NCI-H2171 (cell line): ENCODE results near the gene LBHD2.
A peak's percentile ranks its signal among the peaks of the same experiment; 100 is the strongest.
"Not testable (repeated sequence)": the region's sequence is repeated elsewhere in the genome, so short reads cannot be mapped to it uniquely, and the experiment has no call there.

ENCODE experiments used
- DNase-seq: peaks from one replicate; lab custom pipeline; 2025; lab: John Stamatoyannopoulos, UW

Gene LBHD2

DNA sequence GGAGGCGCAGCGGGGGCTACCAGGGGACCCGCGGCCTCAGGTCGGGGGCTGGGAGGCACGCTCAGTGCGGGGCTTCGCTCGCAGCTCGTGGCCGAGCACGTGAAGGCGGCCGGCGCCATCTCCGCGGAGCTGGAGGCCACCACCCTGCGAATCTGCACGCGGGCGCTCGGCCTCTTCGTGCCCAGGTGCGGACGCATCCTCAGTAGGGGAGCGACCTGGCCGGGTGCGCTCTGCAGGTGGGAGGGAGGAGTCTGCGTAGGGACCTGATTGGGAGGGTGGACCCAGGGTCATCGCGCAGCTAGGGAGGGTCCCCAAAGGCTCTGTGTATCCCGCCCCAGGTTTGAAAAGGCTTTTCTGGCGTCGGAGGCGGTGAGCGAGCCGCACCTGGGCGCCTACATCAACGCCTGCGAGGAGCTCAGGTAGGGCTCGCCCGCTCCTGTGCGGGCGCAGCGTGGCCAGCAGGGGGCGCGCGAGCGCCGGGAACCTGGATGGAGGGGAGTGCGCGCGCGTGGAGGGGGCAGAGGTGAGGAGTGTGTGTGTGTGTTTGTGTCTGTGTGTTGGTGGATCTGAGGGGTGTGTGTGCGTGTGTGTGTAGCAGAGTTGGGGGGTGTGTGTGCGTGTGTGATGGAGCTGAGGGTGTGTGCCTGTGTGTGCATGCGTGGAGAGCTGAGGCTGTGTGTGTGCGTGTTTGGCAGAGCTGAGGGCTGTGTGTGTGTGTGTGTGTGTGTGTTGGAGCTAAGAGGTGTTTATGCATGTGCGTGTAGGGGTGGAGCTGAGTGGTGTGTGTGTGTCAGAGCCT lies 20.8 kb downstream of the LBHD2 start:
- DNase-seq, result peak; percentile 65

DNA sequence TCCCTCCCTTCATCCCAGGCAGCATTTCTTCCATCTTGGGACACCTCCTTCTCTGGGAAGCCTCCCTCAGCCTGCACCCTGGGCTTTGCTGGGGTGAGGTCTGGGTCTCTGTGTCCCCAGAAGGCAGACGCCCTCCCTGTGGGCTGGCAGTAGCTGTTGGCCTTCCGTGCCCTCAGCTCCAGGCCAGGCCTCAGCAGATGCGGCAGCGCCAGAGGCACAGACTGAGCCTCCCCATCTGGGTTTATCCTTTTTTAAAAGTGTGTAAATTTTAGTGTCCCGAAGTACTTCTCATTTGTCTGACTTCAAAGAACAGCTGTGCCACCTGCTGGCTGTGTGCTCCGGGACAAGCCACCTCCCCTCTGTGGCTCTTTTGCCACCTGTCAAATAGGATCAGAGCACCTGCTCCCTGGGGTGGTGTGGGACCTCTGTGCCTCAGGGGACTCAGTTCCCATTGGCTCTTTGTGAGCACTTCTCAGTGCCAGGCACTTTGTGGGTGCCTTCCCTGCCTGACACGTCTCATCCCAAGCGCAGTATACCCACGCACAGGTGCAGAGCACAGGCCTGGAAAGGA lies 21.7 kb downstream of the LBHD2 start:
- peak; percentile 86 for DNase-seq

DNA sequence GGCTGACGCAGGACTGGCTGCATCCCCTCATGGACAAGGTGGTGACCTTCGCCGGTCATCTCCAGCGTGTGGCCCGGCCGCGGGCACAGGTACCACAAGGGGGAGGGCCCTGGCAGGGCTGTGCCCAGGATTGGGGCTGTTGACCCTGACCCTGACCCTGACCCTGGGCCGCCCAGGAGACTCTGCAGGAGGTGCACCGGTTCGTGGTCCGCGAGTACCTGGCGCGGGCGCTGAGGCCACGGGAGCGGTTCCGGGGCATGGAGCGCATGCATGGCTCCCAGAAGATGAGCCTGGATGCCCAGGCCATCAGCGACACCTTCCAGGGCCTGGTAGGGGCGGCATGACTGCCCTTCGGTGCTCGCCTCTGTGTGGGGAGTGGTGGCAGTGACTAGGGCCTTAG lies 23.4 kb downstream of the LBHD2 start:
- no peak for DNase-seq

DNA sequence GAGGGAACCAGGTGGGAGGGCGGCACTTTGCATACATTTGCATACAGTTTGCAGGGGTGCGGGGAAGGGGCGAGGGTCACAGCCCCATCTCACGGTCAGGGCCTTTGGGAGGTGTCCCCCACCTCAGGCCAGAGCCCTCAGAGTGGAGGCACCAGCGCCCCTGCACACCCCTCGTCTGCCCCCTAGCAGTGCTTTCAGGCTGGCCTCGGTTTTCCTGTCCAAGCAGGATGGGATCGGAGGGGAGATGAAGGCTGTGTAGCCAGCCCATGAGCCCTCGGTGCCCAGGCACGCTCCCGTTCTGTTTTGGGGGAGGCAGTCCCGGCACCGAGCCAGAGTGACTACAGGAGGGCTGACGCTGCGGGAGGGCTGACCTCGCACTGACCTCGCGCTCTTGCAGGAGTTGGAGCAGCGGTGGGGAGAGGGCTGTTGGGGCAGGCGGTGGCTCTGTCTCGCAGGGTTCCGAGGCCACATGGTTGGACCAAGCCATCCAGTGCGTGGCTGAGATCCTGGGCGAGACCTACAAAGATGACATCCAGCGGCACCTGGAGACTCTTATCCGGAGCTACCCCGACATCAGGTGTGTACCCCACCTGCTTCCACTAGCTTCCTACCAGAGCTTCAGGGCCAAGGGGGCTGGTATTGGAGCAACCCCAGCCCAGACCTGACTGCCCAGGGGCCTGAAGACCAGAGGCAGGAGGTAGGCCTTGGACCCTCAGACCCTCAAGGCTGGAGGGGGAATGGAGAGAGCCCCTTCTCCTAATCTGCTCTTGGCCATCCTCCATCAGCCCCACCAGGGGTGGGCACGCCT lies 24.1 kb downstream of the LBHD2 start:
- peak; percentile 37 for DNase-seq

DNA sequence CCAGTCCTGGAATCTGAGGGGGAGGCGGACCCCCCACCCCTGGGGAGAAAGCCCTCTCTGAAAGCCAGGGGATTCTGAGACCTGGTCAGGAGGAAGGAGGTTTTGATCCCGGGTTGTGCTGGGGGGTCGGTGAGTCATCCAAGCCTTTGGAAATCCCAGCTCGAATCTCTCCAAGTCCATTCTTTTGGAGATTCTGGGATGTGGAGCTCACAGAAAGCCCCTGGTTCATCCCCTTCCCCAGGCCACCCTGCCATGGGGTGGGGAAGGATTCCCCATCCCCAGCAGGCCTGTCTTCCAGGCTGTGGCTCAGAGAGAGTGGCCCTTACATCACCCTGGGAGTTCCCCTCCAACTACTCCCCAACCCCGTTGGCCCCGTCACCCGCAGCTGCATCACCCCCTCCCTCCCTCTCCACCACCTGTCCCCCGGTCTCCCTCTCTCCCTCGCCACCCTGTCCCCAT lies 24.8 kb downstream of the LBHD2 start:
- DNase-seq, result peak; percentile 77

DNA sequence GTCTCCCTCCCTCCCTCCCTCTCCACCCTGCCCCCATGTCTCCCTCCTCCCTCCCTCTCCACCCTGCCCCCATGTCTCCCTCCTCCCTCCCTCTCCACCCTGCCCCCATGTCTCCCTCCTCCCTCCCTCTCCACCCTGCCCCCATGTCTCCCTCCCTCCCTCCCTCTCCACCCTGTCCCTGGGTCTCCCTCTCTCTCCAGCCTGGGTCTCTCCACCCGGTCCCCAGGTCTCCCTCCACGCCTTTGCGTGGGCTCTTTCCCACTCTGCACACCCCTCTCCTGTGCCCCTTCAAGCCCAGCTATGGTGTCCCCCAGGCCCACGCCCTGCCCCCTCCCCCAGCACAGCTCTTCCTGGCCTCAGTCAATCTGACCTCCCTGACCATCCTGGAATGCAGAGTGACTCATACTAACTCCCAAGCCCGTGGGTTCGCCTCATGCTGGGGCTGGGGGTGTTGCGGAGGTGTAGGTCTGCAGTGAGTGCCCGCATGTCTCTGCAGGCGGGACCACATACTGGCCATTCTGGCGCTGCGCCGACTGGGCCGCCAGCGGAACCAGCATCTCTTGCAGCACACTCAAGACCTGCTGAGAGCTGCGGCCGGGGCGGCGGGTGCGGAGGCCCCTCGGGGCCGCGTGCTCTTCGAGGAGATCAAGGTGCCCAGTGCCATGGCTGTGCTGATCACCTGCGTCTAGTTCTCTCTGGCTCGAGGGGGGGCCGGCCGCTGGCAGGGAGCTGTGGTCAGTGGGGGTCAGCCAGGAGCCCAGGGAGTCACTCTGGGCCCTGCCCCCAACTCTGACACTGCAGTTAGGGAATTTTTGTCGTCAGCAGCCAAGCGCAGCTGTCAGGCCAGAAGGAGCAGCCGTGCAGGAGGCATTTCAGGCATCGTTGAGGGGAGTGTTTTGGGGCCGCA lies 25.8 kb downstream of the LBHD2 start:
- DNase-seq, result peak; percentile 14

DNA sequence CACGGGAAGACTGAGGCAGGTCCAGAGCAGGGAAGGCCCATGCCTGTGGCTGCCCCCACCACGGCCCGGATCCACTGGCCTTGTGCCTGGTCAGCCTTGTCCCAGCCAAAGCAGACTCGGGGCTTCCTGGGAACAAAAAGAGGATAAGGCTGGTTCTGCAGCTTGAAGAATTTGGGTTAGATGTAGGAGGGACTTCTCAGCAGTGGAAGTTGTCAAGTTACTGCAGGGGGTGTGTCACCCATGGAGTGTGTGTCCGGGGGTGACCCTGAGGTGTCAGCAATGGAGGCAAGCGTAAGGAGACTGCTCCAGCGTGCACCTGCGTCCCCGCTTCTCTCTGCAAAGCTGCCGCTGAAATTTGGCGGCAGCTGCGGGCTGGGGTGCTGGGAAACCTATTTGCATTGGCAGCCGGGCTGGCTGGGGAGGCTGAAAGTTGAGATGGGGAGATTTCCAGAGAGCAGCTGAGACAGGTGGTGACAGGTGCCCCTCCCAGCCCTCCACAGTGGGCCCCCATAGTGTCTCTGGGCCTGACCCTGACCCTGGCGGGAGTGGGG lies 26.7 kb downstream of the LBHD2 start:
- DNase-seq, result peak; percentile 79

DNA sequence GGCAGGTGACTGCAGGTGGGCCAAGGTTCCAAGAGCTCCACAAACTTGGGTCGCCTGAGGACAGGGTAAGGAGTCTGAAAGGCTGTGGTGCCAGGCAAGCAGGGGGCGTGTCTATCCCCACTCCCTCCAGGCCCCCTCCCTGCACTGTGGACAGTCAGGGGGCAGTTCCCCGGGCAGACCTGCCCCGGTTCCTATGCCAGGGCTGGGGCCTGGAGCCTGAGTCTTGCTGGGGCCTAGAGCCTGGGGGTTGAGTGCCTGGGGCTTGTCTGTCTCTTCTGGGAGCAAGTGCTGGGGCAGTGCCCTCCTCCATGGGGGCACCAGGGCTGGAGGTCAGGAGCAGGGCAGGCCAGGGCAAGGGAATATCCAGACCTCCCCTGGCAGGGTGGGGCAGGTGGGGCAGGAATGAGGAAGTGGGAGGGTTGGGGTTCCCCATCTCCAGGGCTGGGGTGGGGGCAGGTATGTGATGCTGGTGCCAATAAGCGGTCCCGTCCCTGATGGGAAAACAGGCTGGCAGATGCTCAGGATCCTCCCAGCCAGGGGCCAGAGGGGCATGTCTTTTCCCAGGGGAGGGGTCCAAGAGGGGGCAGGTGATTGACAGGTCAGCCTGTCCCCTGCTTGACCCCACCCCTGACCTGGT lies 27.3 kb downstream of the LBHD2 start:
- DNase-seq, result no peak

DNA sequence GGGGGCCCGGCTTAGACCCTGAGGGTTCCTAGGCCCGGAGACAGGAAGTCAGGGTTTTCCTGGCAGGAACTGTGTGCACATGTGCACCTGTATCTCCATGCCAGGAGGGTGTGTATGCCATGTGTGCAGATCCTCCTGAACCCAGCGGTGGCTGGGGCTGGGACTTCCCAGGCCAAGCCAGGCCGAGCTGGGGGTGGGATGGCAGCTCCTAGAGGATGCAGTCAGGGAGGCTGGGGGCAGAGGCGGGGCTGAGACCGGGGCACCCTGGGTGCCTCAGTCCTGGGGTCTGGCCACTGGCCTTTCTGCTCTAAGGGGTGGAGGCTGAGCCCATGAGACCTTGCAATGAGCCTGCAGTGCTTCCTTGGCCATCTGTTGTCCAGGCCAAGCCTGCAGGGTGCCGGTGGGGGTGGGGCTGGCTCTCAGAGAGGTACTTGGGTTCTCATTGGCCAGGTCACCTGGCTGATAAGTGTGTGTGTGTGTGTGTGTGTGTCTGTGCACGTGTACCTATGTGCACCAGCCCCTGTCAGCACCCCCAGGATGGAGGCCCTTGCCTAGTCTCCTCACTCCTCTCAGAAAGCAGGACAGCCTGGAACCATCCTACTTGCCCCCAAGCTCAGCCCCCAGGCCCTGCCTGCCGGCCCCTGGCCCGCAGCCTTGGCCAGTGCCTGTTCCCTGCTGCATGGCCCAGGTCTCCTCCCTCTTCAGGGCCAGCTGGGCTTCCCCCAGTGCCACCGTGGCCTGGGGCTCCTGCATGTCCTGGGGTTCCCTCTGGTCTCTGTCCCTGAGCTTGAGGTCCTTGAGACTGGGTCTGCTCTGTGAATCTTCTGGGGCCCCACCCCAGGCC lies 28.6 kb downstream of the LBHD2 start:
- DNase-seq, result no peak

DNA sequence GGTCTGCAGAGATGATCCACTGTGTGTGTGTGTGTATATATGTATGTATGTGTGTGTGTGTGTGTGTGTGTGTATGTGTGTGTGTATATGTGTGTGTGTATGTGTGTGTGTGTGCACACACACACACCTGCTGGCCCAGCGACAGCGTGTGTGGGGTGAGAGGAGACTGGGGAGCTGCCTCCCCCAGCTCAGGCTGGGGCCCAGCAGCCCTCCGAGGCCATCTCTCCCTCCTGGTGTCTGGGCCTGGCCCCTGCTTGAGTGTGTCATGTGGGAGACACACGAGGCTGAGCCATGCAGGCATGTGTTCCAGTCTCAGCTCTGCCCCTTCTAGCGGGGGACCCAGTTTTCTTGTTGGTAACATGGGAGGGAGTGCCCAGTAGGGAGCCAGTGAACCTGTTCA lies 29.3 kb downstream of the LBHD2 start:
- DNase-seq, result no peak

DNA sequence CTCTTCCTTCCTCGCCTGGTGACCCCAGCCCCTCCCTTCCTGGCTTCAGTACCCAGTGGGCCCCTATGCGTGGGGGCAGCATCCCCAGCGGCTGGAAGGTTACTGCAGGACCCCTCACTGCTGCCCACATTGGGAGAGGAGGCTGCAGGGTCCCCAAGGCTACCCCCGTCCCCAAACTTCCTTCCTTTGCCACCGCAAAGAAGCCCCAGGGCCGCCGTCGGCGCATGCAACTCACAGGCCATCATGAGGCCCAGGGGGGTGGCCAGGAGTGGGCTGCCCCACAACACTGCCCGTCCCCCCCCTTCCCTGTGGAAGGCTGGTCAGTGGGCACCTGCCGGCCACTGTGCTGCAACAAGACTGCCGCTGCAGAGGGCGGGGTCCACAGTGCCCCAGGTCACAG lies 29.8 kb downstream of the LBHD2 start:
- no peak for DNase-seq

DNA sequence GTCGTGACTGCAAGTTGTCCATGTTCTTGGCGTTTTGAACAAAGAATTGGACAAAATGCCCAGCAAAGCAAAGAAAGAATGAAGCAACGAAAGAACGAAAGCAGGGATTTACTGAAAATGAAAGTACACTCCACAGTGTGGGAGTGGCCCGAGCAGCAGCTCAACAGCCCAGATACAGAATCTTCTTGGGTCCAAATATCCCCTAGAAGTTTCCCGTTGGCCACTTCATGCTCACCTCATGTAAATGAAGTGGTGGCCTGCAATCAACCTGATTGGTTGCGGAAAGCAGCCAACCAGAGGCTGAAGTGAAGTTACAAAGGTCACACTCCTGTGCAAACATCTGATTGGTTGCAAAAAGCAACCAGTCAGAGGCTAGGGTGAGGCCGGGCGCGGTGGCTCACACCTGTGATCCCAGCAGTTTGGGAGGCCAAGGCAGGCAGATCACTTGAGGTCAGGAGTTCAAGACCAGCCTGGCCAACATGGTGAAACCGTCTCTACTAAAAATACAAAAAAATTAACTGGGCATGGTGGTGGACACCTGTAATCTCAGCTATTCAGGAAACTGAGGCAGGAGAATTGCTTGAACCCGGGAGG lies 31.2 kb downstream of the LBHD2 start:
- DNase-seq, result not testable (repeated sequence)

DNA sequence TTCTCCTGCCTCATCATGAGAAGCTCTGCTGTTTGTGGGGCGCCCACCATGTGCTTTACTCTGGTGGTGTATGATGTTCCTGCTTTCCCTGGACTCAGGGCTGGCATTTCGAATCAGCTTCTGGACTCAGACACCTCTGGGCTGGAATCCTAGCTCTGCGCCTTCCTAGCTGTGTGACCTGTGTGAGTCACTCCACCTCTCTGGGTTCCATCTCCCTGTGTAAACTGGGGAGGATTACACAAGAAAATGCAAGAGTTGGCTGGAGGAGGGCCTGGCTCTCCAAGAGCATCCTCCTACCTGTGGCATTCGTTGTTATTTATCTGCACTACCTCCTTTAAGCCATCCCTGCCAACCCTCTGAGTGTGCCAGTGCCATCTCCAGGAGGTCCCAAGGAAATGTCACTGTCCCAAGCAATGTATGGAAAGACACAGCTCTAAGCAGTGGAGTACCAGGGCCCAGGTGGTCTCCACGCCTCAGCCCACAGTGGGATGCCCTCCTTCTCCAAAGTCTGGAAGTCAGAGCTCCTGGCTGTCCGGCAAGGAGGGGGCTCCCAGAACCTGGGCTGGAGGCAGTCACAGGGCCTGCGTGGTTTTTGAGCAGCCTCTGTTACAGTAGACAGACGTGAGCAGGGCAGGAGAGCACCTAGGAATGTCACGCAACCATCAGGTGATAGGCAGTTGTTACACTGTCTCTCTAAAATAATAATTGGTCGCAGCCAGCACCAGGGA lies 32.0 kb downstream of the LBHD2 start:
- no peak for DNase-seq

DNA sequence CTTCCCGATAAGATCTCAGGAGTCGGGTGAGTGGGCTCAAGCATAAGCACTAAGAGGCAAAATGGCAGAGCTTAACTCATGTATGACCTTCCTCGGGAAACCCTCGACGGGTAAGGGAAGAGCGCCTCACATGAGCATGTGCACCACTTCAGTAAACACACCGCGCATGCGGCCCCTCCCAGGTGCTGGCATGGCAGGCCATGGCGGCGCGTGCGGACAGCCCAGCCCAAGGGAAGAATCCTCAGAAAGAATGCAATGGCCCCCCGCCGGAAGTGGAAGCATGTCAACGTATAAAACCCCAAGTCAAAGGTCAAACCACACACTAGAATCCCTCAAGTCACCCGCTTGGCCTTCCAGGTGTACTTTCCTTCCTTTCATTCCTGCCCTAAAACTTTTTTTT lies 32.6 kb downstream of the LBHD2 start:
- no peak for DNase-seq

DNA sequence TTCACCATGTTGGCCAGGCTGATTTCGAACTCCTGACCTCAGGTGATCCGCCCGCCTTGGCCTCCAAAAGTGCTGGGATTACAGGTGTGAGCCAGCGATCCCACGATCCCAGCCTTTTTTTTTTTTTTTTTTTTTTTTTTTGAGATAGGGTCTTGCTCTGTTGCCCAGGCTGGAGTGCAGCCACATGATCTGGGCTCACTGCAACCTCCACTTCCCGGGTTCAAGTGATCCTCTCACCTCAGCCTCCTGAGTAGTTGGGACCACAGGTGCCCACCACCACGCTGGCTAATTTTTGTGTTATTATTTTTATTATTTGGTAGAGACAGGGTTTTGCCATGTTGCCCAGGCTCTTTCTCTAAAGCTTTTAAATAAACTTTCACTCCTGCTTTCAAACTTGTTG lies 33.5 kb downstream of the LBHD2 start:
- not testable (repeated sequence) for DNase-seq

DNA sequence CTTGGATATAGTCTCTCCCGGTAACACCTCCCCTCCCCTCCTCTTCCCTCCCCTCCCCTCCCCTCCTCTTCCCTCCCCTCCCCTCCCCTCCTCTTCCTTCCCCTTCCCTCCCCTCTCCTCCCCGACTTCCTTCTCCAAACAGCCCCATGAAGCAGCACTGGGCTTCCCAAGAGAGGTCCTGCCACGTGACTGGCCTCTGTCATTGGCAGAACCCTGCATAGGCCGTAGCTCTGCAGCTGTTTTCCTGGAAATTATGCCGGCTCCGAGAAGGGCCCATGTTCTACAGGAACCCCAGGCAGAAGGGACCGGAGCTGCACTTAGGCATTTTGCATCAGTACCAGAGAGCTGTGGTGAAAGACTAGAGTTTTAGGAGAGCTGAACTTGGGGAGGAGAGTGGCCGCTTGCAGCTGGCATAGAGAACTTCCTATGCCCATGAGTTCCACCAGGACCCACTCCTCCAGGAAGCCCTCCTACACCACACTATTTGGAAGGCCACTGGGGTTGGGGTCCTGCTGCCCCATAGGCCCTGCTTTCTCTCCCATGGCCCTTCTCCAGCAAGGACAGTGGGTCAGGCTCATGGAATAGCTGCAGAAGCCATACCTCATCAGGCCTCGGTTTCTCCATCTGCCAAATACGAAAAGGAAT lies 34.1 kb downstream of the LBHD2 start:
- no peak for DNase-seq

DNA sequence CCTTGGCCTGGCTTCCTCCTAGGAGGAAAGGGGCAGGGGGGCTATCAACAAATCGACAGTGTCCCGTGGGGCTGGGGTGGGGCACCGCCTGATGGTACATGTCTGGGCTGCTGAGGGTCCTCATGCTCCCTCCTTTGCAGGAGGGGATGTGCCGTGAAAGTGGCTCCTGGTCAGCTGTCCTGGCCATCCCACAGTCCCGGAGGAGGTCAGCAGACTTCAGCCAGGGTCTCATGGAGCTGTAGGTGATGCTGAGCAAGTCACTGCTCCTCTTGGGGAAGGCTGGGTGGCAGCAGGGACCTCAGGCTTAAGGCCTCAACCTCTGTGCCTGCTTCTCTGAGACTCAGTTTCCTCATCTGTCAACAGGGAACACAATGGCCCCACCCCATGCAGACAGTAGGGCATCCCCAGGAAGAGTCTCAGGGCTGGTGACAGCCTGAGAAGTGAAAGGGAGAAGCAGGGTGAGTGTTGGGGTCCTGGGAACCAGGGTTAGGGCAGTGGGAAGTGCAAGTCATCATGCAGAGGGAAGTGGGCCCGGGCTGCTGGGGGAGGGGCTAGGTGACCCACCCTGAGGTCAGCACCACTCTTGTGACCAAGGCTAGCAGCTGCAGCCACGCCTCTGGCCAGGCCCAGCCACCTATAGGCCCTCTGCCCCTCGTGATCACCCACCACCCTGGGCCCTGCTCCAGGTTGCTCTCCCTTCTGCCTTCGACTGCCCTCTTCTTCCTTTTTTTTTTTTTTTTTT lies 34.8 kb downstream of the LBHD2 start:
- no peak for DNase-seq

DNA sequence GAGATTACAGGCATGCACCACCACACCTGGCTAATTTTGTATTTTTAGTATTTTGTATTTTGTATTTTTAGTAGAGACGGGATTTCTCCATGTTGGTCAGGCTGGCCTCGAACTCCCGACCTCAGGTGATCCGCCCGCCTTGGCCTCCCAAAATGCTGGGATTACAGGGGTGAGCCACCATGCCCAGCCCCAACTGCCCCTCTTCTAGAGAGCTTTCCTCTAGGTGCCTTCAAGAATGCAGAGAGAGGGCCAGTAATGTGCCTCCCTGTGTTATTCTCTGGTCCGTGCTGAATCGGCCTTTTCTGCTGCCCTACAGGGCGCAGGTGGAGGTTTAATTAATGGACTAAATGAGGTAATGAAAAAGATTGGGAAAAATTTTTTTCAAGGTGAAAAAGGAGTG lies 35.5 kb downstream of the LBHD2 start:
- not testable (repeated sequence) for DNase-seq
